GM23338 (cell line): ENCODE data around the gene NFIA. TPM values are rescaled to one million over a fixed set of nuclear protein-coding genes. Genes with fewer than 3 reads are reported as not detected.

ENCODE experiments used
- ATAC-seq: fragments of 200-7000 bp; cut with Tn5 transposase; 3 replicates; pipeline ENCODE4 v1.9.1; 2020
- DNase-seq: peaks from one replicate; pipeline ENCODE4 v3.0.0-alpha.2; 2015; ENCODE audit warnings: low spot score
- H2AFZ ChIP-seq: fragments of 200-600 bp; sonication (generic); 2 replicates; pipeline ENCODE4 v1.8.0; 2016; ENCODE audit warnings: antibody characterized with exemption, mild to moderate bottlenecking, moderate library complexity
- H3F3A ChIP-seq: fragments of 200-600 bp; sonication (generic); replicated peaks from 2 replicates; pipeline ENCODE4 v1.8.0; 2017; ENCODE audit warnings: antibody characterized with exemption, mixed run types, low read depth
- H3K27ac ChIP-seq: fragments of 200-600 bp; sonication (generic); 2 replicates; pipeline ENCODE4 v1.6.1; 2016; ENCODE audit warnings: low read depth
- H3K27me3 ChIP-seq: fragments of 200-600 bp; sonication (generic); 2 replicates; pipeline ENCODE4 v1.8.0; 2016; ENCODE audit warnings: mild to moderate bottlenecking, mixed run types, moderate library complexity; ENCODE audit not compliant: insufficient read depth
- H3K36me3 ChIP-seq: fragments of 200-600 bp; sonication (generic); 2 replicates; pipeline ENCODE4 v1.8.0; 2016; ENCODE audit warnings: mild to moderate bottlenecking; ENCODE audit not compliant: insufficient read depth
- H3K4me1 ChIP-seq: fragments of 200-600 bp; sonication (generic); 2 replicates; pipeline ENCODE4 v1.8.0; 2016; ENCODE audit warnings: mild to moderate bottlenecking, moderate library complexity; ENCODE audit not compliant: insufficient read depth
- H3K4me2 ChIP-seq: fragments of 200-600 bp; sonication (generic); 2 replicates; pipeline ENCODE4 v1.7.1; 2017; ENCODE audit warnings: mixed run types
- H3K4me3 ChIP-seq: fragments of 200-600 bp; sonication (generic); 2 replicates; pipeline ENCODE4 v1.6.1; 2016; ENCODE audit warnings: mixed run types
- H3K79me2 ChIP-seq: fragments of 200-600 bp; sonication (generic); replicated peaks from 2 replicates; pipeline ENCODE4 v1.8.0; 2017; ENCODE audit warnings: mild to moderate bottlenecking; ENCODE audit not compliant: insufficient read depth
- H3K9me2 ChIP-seq: fragments of 200-600 bp; sonication (generic); 2 replicates; pipeline ENCODE4 v1.8.0; 2017; ENCODE audit not compliant: insufficient read depth
- H4K20me1 ChIP-seq: fragments of 200-600 bp; sonication (generic); replicated peaks from 2 replicates; pipeline ENCODE4 v1.8.0; 2017; ENCODE audit warnings: mild to moderate bottlenecking; ENCODE audit not compliant: insufficient read depth
- H3K27ac Mint-ChIP-seq: 2 replicates; pipeline ENCODE4 v1.8.0; 2020; ENCODE audit warnings: inconsistent platforms, mild to moderate bottlenecking, moderate library complexity, mixed read lengths
- H3K27me3 Mint-ChIP-seq: 3 replicates; pipeline ENCODE4 v1.8.0; 2022; ENCODE audit warnings: low read depth, mild to moderate bottlenecking, moderate library complexity, mixed read lengths, inconsistent platforms; ENCODE audit not compliant: insufficient read depth, poor library complexity
- H3K36me3 Mint-ChIP-seq: 3 replicates; pipeline ENCODE4 v1.8.0; 2021; ENCODE audit warnings: low read depth, mild to moderate bottlenecking, inconsistent platforms, moderate library complexity, mixed read lengths
- H3K4me1 Mint-ChIP-seq: 3 replicates; pipeline ENCODE4 v1.8.0; 2020; ENCODE audit warnings: mild to moderate bottlenecking, inconsistent platforms, mixed read lengths
- H3K4me3 Mint-ChIP-seq: 3 replicates; pipeline ENCODE4 v1.8.0; 2021; ENCODE audit warnings: moderate library complexity, mild to moderate bottlenecking, inconsistent platforms, mixed read lengths
- H3K9me3 Mint-ChIP-seq: 3 replicates; pipeline ENCODE4 v1.8.0; 2020; ENCODE audit warnings: moderate library complexity, mild to moderate bottlenecking, inconsistent platforms, mixed read lengths
- CREB1 ChIP-seq: fragments of 250-450 bp; sonication (Bioruptor Pico); IDR thresholded peaks from 2 replicates; pipeline ENCODE4 v1.5.0; 2020; ENCODE audit warnings: low read depth, mild to moderate bottlenecking, moderate library complexity
- JUNB ChIP-seq: IDR thresholded peaks from one replicate; pipeline ENCODE4 v1.6.1; 2016; ENCODE audit warnings: antibody characterized with exemption; ENCODE audit not compliant: unreplicated experiment
- ZNF331 ChIP-seq: fragments of 250-450 bp; sonication (Bioruptor Pico); IDR thresholded peaks from 2 replicates; pipeline ENCODE4 v1.5.0; 2020; ENCODE audit warnings: low read depth, mild to moderate bottlenecking, moderate library complexity
- polyA plus RNA-seq: library from polyadenylated mRNA; unstranded; fragments of >200 nt; fragmentation: Nextera tagmentation; extraction: Ambion mirVana; gene quantifications from 2 replicates; pipeline ENCODE4 v1.2.1, GENCODE V29; 2016
- total RNA-seq: library from RNA; depleted of rRNA; stranded (reverse); fragments of >200 nt; shearing (Covaris generic); gene quantifications from 2 replicates; pipeline ENCODE4 v1.2.3, GENCODE V29; 2014
- TF ChIP-seq, protein P1 (sequence below): IDR thresholded peaks from one replicate; pipeline ENCODE4 v1.6.1; 2018; ENCODE audit warnings: antibody characterized with exemption; ENCODE audit not compliant: unreplicated experiment
- TF ChIP-seq, protein P2 (sequence below): fragments of 250-450 bp; sonication (Bioruptor Pico); IDR thresholded peaks from 2 replicates; pipeline ENCODE4 v1.5.0; 2020; ENCODE audit warnings: mild to moderate bottlenecking, moderate library complexity

Gene NFIA
- total and polyA plus RNA-seq, 2 experiments from 2014 or later = 0.97 to 2.3 TPM

DNA sequence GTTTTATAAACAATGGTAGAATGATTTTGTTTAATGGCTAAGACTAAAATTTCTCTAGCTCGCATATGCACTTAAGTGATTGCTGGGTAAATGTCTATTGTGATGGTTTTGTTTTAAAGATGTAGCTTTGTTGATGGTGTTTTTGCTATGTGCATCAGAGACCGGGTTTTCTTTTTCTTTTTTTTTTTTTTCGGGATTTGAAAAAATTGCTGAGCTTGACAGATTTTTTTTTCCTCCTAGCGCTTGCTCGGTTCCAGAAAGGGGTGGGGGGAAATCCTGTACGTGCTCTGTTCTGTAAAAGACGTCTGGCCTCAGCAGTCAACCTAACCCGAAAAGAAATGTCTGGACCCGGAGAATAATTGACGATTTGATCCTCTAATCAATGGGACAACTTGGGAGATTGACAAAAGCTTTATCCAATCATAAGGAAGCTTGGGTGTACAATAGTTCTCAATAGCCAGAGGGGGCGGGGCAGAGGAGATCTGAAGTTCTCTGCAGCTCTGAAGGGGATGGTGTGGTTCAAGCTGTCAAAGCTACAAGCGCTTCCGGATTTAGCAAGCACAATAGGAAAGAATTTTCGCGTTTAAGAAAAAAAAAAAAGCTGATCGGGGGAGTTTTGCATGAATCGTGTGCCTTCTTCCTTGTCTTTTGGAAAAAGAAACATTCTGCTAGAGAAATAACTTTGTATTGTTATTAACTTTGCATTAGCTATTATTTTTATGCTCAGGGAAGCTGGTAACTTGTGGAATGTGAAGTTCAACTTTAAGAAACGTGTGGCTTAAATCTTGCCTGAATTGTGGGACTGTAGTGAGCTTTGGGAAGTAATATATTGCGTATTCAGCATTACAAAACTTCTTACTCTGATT lies 4.5 kb upstream of the NFIA start:
- Mint-ChIP-seq H3K27me3 (peaks cover 49% of the 10 kb centered on the region), H3K9me3 (peaks cover 2% of the 10 kb centered on the region; the same call in 1 of the 3 replicates), H3K36me3 (no peaks in the 10 kb centered on the region), H3K4me3 (peak overlapping the region; percentile 83), H3K27ac (no peak overlapping the region), H3K4me1 (peaks cover 37% of the 10 kb centered on the region)
- TF ChIP-seq CREB1 (peak; percentile 34; the same call in 1 of the 2 replicates), ZNF331 (CRISPR knock-in tag) (no peak), JUNB (no peak)
- TF ChIP-seq, protein P1, sequence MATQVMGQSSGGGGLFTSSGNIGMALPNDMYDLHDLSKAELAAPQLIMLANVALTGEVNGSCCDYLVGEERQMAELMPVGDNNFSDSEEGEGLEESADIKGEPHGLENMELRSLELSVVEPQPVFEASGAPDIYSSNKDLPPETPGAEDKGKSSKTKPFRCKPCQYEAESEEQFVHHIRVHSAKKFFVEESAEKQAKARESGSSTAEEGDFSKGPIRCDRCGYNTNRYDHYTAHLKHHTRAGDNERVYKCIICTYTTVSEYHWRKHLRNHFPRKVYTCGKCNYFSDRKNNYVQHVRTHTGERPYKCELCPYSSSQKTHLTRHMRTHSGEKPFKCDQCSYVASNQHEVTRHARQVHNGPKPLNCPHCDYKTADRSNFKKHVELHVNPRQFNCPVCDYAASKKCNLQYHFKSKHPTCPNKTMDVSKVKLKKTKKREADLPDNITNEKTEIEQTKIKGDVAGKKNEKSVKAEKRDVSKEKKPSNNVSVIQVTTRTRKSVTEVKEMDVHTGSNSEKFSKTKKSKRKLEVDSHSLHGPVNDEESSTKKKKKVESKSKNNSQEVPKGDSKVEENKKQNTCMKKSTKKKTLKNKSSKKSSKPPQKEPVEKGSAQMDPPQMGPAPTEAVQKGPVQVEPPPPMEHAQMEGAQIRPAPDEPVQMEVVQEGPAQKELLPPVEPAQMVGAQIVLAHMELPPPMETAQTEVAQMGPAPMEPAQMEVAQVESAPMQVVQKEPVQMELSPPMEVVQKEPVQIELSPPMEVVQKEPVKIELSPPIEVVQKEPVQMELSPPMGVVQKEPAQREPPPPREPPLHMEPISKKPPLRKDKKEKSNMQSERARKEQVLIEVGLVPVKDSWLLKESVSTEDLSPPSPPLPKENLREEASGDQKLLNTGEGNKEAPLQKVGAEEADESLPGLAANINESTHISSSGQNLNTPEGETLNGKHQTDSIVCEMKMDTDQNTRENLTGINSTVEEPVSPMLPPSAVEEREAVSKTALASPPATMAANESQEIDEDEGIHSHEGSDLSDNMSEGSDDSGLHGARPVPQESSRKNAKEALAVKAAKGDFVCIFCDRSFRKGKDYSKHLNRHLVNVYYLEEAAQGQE = no peak
- TF ChIP-seq, protein P2, sequence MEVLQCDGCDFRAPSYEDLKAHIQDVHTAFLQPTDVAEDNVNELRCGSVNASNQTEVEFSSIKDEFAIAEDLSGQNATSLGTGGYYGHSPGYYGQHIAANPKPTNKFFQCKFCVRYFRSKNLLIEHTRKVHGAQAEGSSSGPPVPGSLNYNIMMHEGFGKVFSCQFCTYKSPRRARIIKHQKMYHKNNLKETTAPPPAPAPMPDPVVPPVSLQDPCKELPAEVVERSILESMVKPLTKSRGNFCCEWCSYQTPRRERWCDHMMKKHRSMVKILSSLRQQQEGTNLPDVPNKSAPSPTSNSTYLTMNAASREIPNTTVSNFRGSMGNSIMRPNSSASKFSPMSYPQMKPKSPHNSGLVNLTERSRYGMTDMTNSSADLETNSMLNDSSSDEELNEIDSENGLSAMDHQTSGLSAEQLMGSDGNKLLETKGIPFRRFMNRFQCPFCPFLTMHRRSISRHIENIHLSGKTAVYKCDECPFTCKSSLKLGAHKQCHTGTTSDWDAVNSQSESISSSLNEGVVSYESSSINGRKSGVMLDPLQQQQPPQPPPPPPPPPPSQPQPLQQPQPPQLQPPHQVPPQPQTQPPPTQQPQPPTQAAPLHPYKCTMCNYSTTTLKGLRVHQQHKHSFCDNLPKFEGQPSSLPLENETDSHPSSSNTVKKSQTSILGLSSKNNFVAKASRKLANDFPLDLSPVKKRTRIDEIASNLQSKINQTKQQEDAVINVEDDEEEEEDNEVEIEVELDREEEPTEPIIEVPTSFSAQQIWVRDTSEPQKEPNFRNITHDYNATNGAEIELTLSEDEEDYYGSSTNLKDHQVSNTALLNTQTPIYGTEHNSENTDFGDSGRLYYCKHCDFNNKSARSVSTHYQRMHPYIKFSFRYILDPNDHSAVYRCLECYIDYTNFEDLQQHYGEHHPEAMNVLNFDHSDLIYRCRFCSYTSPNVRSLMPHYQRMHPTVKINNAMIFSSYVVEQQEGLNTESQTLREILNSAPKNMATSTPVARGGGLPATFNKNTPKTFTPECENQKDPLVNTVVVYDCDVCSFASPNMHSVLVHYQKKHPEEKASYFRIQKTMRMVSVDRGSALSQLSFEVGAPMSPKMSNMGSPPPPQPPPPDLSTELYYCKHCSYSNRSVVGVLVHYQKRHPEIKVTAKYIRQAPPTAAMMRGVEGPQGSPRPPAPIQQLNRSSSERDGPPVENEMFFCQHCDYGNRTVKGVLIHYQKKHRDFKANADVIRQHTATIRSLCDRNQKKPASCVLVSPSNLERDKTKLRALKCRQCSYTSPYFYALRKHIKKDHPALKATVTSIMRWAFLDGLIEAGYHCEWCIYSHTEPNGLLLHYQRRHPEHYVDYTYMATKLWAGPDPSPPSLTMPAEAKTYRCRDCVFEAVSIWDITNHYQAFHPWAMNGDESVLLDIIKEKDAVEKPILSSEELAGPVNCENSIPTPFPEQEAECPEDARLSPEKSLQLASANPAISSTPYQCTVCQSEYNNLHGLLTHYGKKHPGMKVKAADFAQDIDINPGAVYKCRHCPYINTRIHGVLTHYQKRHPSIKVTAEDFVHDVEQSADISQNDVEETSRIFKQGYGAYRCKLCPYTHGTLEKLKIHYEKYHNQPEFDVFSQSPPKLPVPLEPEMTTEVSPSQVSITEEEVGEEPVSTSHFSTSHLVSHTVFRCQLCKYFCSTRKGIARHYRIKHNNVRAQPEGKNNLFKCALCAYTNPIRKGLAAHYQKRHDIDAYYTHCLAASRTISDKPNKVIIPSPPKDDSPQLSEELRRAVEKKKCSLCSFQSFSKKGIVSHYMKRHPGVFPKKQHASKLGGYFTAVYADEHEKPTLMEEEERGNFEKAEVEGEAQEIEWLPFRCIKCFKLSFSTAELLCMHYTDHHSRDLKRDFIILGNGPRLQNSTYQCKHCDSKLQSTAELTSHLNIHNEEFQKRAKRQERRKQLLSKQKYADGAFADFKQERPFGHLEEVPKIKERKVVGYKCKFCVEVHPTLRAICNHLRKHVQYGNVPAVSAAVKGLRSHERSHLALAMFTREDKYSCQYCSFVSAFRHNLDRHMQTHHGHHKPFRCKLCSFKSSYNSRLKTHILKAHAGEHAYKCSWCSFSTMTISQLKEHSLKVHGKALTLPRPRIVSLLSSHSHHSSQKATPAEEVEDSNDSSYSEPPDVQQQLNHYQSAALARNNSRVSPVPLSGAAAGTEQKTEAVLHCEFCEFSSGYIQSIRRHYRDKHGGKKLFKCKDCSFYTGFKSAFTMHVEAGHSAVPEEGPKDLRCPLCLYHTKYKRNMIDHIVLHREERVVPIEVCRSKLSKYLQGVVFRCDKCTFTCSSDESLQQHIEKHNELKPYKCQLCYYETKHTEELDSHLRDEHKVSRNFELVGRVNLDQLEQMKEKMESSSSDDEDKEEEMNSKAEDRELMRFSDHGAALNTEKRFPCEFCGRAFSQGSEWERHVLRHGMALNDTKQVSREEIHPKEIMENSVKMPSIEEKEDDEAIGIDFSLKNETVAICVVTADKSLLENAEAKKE = no peak
- no peaks in the 10 kb centered on the region for H3K9me2 ChIP-seq
- H3F3A ChIP-seq = peaks cover 14% of the 10 kb centered on the region; the same call in 1 of the 2 replicates
- no peaks in the 10 kb centered on the region for H3K36me3 ChIP-seq
- peak overlapping the region; percentile 79 for H3K4me2 ChIP-seq
- peak overlapping the region; percentile 58 for H3K4me3 ChIP-seq
- no peaks in the 10 kb centered on the region for H4K20me1 ChIP-seq
- ATAC-seq (peak; percentile 45), DNase-seq (peak; percentile 99)
- H3K27me3 ChIP-seq = peaks cover 68% of the 10 kb centered on the region
- no peaks in the 10 kb centered on the region for H3K79me2 ChIP-seq
- H2AFZ ChIP-seq = no peak overlapping the region; the same call in 1 of the 2 replicates
- peak overlapping the region; percentile 85 for H3K27ac ChIP-seq
- peaks cover 40% of the 10 kb centered on the region for H3K4me1 ChIP-seq
